Activated naive CD8-positive, alpha-beta T cell treated with anti-CD3 and anti-CD28 coated beads, Interleukin-2, amount 10 ng/mL, durations not matched to agents 7 days and 5 days (primary cell): ENCODE data around the gene NOVA1. TPM values are rescaled to one million over a fixed set of nuclear protein-coding genes. Genes with fewer than 3 reads are reported as not detected.

Experiments
- ATAC-seq: fragments of 150-1000 bp; cut with Tn5 transposase; one replicate; pipeline ENCODE4 v1.10.0; 2021; ENCODE audit warnings: low read depth, moderate library complexity
- POLR2A ChIA-PET: fragments of 350-600 bp; sonication (Branson Sonifier 250); formaldehyde crosslinking; loops from one replicate; lab custom pipeline; 2021; ENCODE audit warnings: antibody characterized with exemption; lab: Charles Lee
- DNase-seq: peaks from one replicate; pipeline ENCODE4 v3.0.0; 2021
- H3K27ac Mint-ChIP-seq: one replicate; pipeline ENCODE4 v1.8.0; 2022; ENCODE audit warnings: mild to moderate bottlenecking, mixed read lengths
- H3K27me3 Mint-ChIP-seq: one replicate; pipeline ENCODE4 v1.8.0; 2022; ENCODE audit warnings: mild to moderate bottlenecking, moderate library complexity, mixed read lengths
- H3K36me3 Mint-ChIP-seq: one replicate; pipeline ENCODE4 v1.8.0; 2021; ENCODE audit warnings: mild to moderate bottlenecking, mixed read lengths
- H3K4me1 Mint-ChIP-seq: one replicate; pipeline ENCODE4 v1.8.0; 2021; ENCODE audit warnings: mixed read lengths
- H3K4me3 Mint-ChIP-seq: one replicate; pipeline ENCODE4 v1.8.0; 2022; ENCODE audit warnings: mild to moderate bottlenecking, moderate library complexity, mixed read lengths
- H3K9me3 Mint-ChIP-seq: one replicate; pipeline ENCODE4 v1.8.0; 2021; ENCODE audit warnings: mixed read lengths
- total RNA-seq, 2 experiments: library from RNA; stranded (reverse); gene quantifications; one replicate each; pipeline ENCODE4 v1.2.3, GENCODE V29; 2021

The NOVA1 gene
- total RNA-seq, 2 experiments from 2014 or later, result 0.39 to 0.40 TPM

DNA sequence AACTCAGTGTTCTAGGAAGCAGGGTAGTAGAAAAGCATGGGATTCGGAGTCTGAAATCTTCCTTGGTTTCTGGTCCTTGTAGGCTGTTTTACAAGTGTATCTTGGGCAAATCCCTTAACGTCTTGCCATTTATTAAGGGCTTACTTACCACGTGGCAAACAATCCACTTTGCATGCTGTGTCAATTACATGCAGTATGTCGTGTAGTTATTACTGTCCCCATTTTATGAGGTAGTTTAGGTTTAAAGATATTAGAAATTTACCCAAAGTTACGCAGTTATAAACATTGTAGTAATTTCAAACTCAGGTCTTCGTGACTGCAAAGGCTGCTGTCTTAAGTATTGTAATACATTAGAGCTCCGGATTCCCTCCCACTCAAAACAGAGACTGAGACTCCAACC, 1.5 kb upstream of the NOVA1 start:
- DNase-seq (no peak), ATAC-seq (no peak)
- H3K4me3 Mint-ChIP-seq, result no peak overlapping the region
- no peak overlapping the region for H3K27ac Mint-ChIP-seq
- no peaks in the 10 kb centered on the region for H3K9me3 Mint-ChIP-seq
- no peaks in the 10 kb centered on the region for H3K36me3 Mint-ChIP-seq
- H3K27me3 Mint-ChIP-seq, result peaks cover 31% of the 10 kb centered on the region
- POLR2A ChIA-PET, result no interaction called here
- H3K4me1 Mint-ChIP-seq, result no peaks in the 10 kb centered on the region

DNA sequence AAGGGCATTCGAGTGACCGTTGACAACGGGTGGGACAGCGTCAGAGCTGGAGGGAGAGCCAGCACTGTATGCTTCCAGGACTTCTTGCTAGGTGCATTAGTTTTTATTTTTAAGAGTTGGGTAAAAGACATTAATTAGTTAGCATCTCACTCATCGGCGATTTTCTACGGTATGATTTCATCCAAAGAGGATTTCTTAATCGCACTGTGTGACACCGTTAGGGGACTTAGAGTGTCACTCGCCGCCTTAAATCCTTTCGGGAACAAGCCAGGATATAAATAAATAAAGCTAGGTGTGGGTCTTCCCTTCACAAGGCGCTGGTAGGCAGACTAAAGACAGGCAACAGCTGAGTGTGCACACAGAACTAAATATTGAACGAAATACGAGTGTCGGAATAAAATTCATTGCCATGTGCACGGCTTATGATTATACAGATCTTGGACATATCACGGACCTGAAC, 869 bp upstream of the NOVA1 start:
- DNase-seq, result no peak
- Mint-ChIP-seq H3K36me3 (no peaks in the 10 kb centered on the region), H3K27ac (no peak overlapping the region), H3K9me3 (no peaks in the 10 kb centered on the region), H3K27me3 (peaks cover 31% of the 10 kb centered on the region), H3K4me3 (peak overlapping the region; percentile 61), H3K4me1 (no peaks in the 10 kb centered on the region)
- ATAC-seq, result no peak
- POLR2A ChIA-PET, result no interaction called here

DNA sequence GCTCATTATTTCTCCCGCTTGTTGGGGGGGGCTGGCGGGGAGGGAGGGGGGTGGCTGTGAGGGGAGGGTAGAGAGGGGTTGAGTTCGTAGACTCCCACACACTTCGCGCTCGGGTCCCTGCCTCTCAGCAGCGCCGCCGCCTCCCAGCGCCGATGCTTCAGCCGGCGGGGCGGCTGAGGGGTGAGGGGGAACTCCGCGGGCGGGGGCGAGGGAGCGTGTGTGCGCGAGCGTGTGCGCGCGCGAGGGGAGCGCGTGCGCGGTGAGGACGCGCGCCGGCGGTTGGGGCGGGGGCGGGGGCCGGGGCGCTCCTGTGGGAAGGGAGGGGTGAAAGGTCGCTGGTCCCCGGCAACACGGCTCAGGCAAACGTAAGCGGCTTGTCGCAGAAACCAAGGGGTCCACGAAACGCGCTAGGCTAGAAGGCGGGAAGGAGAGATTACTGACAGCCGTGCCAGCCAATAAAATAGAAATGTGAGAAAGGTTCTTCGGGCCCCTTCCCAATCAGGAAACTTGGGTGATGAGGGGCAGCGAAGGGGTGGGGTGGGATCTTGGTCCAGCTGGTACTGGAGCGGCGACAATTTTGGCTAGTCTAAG, 343 bp upstream of the NOVA1 start:
- H3K27ac Mint-ChIP-seq, result no peak overlapping the region
- DNase-seq (peak; percentile 35), ATAC-seq (peak; percentile 66)
- H3K4me3 Mint-ChIP-seq, result peak overlapping the region; percentile 61
- H3K27me3 Mint-ChIP-seq, result peaks cover 31% of the 10 kb centered on the region
- H3K9me3 Mint-ChIP-seq, result no peaks in the 10 kb centered on the region
- H3K4me1 Mint-ChIP-seq, result no peaks in the 10 kb centered on the region
- POLR2A ChIA-PET, result no interaction called here
- no peaks in the 10 kb centered on the region for H3K36me3 Mint-ChIP-seq

DNA sequence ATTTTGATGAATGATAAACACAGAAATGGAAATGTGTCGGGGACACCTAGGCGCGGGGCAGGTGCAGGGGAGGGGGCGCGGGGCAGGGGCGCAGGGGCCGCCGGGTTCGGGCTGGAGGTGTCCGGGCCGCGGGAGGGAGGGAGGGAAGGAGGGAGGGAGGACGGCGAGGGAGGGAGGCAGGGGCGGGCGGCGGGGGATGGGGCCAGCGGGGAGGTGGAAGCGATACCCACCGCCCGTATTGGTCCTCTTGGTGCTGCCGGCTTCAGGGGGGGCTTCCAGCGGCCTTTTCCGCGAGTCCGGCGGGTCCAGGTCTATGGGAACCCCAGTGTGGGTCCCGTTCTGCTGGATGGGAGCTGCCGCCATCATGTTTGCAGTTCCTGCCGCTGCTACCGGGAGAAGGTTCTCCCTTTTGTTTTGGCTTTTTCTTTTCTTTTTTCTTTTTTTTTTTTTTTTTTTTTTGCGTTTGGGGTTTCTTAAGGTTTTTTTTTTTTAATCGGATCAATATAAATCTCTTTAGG, 703 bp downstream of the NOVA1 start:
- Mint-ChIP-seq H3K36me3 (no peaks in the 10 kb centered on the region), H3K4me3 (peak overlapping the region; percentile 67), H3K27ac (peak overlapping the region; percentile 25), H3K9me3 (no peaks in the 10 kb centered on the region), H3K27me3 (peaks cover 31% of the 10 kb centered on the region), H3K4me1 (no peaks in the 10 kb centered on the region)
- ATAC-seq (no peak), DNase-seq (peak; percentile 22)
- POLR2A ChIA-PET, result interaction anchor here (0.7 kb wide), 1 partner anchor 34 kb away, joined by 5 read pairs; no protein-coding TSS in a partner anchor

DNA sequence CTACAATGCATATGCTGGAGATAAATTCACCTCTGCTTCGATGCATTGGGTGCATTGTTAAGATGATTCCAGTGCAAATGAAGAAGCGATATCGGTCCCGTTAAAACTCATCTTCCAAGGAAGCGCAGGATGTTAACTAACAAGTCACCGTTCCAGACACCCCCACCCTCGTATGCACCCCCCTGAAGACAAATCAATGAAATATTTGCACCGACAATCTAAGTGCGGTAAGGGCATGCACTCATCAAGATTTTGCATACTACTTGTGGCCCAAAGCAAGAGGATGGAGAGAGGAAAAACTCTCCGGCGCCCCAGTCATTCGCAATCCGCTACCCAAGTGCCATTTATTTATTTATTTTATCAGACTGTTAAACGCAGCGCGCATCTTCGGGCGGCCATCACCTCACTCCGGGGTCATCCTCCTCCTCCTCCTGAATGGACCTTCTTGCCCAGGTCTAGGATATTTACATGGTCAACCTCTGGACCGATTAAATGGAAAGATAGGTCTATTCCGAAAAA, 1.2 kb downstream of the NOVA1 start:
- DNase-seq, result no peak
- peaks cover 31% of the 10 kb centered on the region for H3K27me3 Mint-ChIP-seq
- no peaks in the 10 kb centered on the region for H3K9me3 Mint-ChIP-seq
- no peaks in the 10 kb centered on the region for H3K36me3 Mint-ChIP-seq
- H3K4me3 Mint-ChIP-seq, result peak overlapping the region; percentile 67
- POLR2A ChIA-PET, result no interaction called here
- no peak for ATAC-seq
- no peaks in the 10 kb centered on the region for H3K4me1 Mint-ChIP-seq
- no peak overlapping the region for H3K27ac Mint-ChIP-seq

DNA sequence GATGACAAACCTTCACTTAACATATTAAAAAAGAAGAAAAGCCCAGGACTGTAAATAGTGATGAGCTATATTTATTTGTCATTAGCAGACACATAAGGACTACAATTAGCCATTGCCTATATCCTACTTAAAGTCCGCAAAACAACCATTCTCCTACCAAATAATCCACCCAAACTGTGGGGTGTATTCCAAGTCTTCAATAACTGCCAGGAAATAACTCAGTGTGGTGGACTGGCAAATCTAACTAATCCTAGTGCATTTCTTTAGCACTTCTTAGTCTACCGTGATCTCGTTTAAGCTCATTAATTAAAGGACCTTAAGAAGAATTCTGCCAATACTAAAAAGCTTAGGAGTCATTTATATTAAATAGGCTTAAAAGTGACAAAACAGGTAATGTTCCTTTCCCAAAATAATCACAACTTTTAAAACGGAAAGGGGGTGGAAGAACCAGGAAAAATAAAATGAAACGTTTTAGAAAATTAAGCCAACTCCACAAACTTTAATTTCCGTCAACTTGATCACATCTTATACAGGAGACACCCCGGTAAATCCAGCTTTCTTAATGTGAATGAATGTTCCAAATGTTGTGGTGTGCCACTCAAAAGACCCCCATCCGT, 1.8 kb downstream of the NOVA1 start:
- Mint-ChIP-seq H3K36me3 (no peaks in the 10 kb centered on the region), H3K27ac (no peak overlapping the region)
- POLR2A ChIA-PET, result no interaction called here

DNA sequence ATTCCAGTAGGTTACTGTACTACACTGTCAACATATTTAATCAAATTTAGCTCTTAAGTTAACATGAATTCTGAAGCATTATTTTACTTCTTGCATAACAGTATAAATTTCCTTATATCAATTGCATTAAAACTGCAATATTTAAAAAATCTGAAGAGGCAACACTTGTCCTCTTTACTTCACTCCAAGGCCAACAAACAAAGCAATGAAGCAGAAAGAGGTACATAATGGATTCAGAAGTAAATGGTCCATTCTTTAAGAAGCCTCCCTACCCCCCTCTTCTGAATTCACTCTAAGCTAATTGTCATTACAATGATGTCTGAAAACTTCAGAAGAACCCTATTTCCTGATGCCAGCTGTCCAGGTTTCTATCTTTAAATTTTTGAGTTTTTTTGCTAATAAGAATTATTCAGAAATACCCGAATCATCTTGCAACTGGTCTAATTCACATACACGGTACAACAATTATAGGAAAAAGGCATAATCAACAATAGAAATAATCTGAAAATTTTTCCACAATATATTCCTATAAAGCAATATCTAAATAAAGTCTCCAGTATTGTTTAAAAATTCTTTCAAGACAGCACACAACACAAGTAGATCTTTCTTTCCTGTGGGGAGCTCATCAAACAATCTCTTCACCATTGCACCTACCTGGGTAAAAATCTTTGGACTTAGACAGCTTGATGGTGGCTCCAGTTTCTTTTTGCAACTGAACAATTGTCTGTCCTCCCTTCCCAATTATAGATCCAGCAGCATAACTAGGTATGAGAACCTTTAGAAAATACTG, 2.9 kb downstream of the NOVA1 start:
- H3K9me3 Mint-ChIP-seq, result no peaks in the 10 kb centered on the region
- H3K36me3 Mint-ChIP-seq, result no peaks in the 10 kb centered on the region
- no peaks in the 10 kb centered on the region for H3K4me1 Mint-ChIP-seq
- H3K27ac Mint-ChIP-seq, result no peak overlapping the region
- no peak for DNase-seq
- H3K27me3 Mint-ChIP-seq, result peaks cover 31% of the 10 kb centered on the region
- POLR2A ChIA-PET, result no interaction called here
- H3K4me3 Mint-ChIP-seq, result no peak overlapping the region
- ATAC-seq, result no peak

More for the DNA sequence above, 1.8 kb downstream of the NOVA1 start:
- Mint-ChIP-seq H3K4me3 (peak overlapping the region; percentile 67), H3K4me1 (no peaks in the 10 kb centered on the region), H3K9me3 (no peaks in the 10 kb centered on the region), H3K27me3 (peaks cover 31% of the 10 kb centered on the region)
- DNase-seq (no peak), ATAC-seq (no peak)

DNA sequence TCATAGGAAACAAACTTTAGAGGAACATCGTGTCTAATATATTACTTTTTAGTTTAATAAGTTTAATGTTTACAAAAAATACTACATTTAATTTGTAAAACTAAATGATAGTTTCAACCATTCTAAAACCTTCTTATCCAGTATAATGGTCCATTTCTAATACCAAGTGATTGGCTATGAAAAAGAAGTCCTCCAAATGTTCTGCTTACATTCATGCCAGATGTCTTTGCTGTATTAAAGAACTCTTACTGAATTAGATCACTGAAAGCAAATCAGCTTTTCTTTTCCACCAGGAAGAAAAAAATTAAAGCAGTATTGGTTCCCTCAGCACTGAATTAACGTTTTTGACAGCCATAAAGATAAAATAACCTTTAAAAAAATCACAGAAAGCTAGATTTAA, 3.7 kb downstream of the NOVA1 start:
- DNase-seq, result no peak

DNA sequence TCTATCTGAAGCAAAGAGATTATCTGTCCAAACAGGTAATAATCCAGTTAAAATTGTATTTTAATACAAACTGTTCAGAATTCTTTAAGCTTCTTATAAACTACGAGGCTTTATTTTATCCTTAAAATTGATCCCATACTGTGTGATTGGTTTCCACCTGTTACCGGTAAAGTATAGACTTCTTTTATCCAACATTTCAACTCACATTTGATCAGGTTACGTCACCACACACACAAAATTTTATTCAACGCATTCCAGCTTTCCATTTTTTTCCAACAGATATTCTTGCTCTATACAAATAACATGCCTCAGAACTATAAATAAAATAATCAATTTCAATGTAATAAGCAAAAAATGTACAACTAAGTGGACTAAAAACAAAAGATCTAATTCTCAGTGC, 4.5 kb downstream of the NOVA1 start:
- H3K27me3 Mint-ChIP-seq, result peaks cover 18% of the 10 kb centered on the region
- DNase-seq (no peak), ATAC-seq (no peak)
- H3K4me3 Mint-ChIP-seq, result no peak overlapping the region
- POLR2A ChIA-PET, result no interaction called here
- H3K9me3 Mint-ChIP-seq, result no peaks in the 10 kb centered on the region
- H3K36me3 Mint-ChIP-seq, result no peaks in the 10 kb centered on the region
- no peak overlapping the region for H3K27ac Mint-ChIP-seq
- no peaks in the 10 kb centered on the region for H3K4me1 Mint-ChIP-seq

More for the DNA sequence above, 3.7 kb downstream of the NOVA1 start:
- ATAC-seq, result no peak
- Mint-ChIP-seq H3K9me3 (no peaks in the 10 kb centered on the region), H3K4me3 (no peak overlapping the region), H3K36me3 (no peaks in the 10 kb centered on the region), H3K27ac (no peak overlapping the region), H3K27me3 (peaks cover 25% of the 10 kb centered on the region), H3K4me1 (no peaks in the 10 kb centered on the region)
- POLR2A ChIA-PET, result no interaction called here

DNA sequence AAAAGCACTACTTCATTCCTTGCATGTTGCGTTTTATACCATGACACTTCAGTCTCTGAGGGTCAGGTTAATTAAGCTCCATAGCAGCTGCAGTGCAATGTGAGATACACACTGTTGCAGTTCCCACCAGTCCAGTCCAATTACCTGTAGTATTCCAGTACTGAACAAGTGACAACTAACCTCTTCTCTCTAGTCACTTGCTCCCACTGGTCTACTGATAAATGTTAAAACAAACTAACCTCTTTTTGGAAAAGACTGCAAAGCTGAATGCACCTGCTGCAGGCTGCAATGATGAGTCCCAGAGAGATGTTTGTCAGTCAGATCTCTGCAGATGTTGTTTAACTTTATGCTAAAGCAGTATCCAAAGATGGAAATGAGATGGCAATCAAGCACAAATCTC, 7.9 kb downstream of the NOVA1 start:
- Mint-ChIP-seq H3K27ac (no peak overlapping the region), H3K4me3 (no peak overlapping the region), H3K9me3 (no peaks in the 10 kb centered on the region), H3K4me1 (no peaks in the 10 kb centered on the region), H3K36me3 (no peaks in the 10 kb centered on the region), H3K27me3 (no peaks in the 10 kb centered on the region)
- no peak for ATAC-seq
- DNase-seq, result no peak
- POLR2A ChIA-PET, result no interaction called here

DNA sequence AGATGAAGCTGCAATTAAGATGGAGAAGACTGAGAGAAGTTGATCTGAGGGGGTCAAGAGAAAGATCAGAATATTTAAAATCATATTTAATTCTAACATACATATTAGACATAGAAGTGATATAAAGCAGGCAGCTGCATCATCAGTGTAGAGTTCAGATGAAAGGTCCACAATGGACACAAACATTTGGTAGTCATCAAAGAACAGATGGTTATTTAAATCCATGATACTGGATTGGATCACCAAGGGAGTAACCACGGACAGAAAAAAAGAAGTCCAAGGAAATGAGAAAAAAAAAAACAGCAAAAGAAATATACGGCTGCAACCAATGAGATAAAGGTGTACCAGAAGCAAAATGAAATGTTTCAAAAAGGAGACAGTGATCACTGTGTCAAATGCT, 20.1 kb downstream of the NOVA1 start:
- no peaks in the 10 kb centered on the region for H3K36me3 Mint-ChIP-seq

DNA sequence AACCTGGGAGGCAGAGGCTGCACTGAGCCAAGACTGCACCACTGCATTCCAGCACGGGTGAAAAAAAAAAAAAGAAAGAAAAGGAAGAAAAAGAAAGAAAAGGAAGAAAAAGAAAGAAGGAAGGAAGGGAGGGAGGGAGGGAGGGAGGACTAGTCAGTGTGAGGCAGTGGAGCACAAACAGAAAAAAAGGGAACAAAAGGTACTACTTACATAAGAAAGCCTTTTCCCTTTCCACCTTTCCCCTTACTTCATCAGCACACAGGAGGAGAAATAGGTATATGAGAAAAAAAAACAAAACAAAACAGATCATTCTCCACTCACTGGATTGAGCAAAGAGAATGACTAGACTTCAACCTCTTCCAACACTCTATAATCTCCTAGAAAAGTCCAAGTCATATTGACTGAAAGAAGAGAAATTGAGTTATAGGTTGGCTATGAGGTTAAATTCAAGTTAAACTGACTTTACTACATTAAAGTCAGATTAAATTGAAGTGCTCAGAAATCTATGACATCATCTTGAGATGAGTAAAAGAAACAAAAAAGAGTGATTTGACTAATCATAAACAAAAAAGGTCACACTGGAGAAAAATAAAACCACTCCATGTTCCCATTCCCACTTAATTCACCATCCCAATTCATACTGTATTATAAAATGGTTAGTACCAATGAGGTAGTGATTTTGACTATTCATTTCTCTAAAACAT, 43.6 kb downstream of the NOVA1 start:
- POLR2A ChIA-PET, result no interaction called here
- no peaks in the 10 kb centered on the region for H3K27me3 Mint-ChIP-seq
- H3K4me1 Mint-ChIP-seq, result no peaks in the 10 kb centered on the region
- peaks cover 2% of the 10 kb centered on the region for H3K9me3 Mint-ChIP-seq
- H3K4me3 Mint-ChIP-seq, result no peak overlapping the region
- DNase-seq, result no peak
- ATAC-seq, result no peak
- no peak overlapping the region for H3K27ac Mint-ChIP-seq
- no peaks in the 10 kb centered on the region for H3K36me3 Mint-ChIP-seq

More for the DNA sequence above, 20.1 kb downstream of the NOVA1 start:
- Mint-ChIP-seq H3K4me3 (no peak overlapping the region), H3K27me3 (no peaks in the 10 kb centered on the region), H3K4me1 (no peaks in the 10 kb centered on the region), H3K27ac (no peak overlapping the region), H3K9me3 (no peaks in the 10 kb centered on the region)
- DNase-seq (no peak), ATAC-seq (no peak)
- POLR2A ChIA-PET, result no interaction called here

DNA sequence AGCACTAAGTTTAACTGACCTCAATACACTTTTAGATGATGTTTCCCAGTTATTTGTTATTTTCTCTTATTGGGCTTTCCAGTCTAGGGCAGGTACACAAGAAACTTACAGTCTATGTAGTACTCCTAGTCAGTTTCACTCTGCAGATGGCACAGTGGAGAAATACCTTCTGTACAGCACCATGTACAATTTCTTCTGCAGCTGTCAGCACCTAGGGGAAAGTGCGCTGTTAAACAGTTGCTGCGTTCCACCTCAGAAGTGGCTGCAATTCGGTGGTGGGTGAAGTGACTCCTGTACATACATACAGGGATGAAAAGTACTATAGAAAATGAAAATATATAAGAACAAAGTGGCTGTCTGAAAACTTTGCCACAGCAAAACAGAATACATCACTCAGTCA, 48.3 kb downstream of the NOVA1 start:
- Mint-ChIP-seq H3K4me3 (no peak overlapping the region), H3K4me1 (no peaks in the 10 kb centered on the region), H3K9me3 (peaks cover 2% of the 10 kb centered on the region), H3K36me3 (no peaks in the 10 kb centered on the region), H3K27me3 (no peaks in the 10 kb centered on the region), H3K27ac (no peak overlapping the region)
- ATAC-seq, result no peak
- no peak for DNase-seq
- POLR2A ChIA-PET, result no interaction called here
